NCI-H82 (cell line): ENCODE results near the gene SUFU.
"Not testable (repeated sequence)": the region's sequence is repeated elsewhere in the genome, so short reads cannot be mapped to it uniquely, and the experiment has no call there.

Experiments used
- DNase-seq: peaks from one replicate; lab custom pipeline; 2025; lab: John Stamatoyannopoulos, UW

SUFU gene

DNA sequence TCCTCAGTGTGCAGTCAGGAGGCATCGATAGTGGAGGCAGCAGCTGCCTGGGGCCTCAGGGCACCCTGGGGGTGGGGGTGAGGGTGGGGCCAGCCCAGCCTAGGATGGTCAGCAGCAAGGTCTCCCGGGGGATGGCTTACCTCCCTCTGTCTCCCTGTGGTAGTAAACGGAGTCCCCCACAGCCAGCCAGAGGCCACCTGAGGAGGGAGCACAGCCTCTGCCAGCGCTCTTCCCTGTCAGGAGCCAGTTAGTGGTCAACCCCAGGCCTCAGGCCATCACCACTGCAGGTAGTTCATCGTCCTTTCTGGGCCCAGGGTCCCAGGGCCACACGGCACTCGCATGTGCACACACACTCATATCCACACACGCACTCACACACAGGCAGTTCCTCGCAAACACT, 23.4 kb upstream of the SUFU start:
- DNase-seq = no peak

DNA sequence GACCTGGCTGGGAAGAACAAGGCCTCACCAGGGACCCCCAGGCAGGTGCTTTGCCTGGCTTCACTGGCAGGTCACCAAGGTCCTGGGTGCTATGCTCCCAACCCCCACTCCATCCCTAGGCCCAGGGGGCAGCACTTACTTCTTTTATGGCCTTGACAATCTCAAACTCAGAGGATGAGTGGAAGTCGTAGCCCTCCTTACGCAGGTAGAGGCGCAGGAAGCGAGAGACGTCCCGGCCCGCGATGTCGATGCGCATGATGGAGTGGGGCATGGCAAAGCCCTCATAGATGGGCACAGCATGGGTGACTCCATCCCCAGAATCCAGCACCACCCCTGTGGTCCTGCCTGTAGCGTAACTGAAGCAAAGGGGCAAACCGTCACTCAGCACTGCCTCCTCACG, 19.8 kb upstream of the SUFU start:
- DNase-seq = no peak

DNA sequence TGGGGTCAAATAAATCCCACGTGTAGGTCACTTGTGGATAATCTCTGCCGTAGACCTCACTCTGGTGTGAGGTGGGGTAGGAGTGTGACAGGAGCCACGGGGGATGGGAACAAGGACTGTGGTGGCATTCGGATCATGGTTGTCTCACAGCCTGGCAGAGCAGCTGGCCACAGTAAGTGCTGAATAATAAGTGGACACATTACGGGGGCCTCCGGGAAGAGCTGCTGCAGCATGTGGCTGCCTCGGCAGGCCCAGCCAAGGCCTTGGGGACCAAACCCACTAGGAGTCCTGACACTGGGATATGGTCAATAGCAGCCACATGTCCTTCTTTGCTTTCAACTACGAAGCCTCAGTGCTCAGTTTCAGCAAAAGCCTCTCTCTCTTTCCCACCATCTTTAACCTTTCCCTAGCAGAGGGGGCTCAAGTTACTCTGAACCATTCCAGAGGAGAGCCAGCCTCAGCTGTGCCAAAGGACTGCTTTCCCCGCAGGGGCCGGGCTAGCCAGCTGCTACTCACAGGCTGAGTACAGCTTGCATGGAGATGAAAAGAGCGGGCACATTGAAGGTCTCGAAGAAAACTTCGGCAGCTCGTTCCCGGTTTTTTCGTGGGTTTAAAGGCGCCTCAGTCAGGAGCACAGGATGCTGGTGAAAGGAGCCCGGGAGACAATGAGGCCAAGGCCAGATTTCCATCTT, 18.5 kb upstream of the SUFU start:
- no peak for DNase-seq

DNA sequence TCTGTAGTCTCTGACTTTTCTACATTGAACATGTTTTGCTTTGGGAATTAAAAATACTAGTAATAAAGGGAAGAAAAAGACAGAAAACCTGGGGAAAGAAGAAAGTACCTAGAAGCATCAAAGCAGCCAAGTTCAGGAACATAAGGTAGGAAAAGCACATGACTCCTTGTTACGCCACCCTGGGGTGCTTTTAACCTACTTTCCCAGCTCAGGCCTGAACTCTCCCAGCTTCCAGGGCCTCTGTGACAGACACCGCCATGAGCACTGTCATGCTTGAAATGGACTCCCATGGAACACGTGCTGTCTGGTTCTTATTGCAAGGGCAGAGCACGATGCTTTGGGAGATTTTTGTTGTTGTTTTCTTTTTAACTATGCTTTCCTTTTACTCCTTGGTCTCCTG, 12.6 kb upstream of the SUFU start:
- no peak for DNase-seq

DNA sequence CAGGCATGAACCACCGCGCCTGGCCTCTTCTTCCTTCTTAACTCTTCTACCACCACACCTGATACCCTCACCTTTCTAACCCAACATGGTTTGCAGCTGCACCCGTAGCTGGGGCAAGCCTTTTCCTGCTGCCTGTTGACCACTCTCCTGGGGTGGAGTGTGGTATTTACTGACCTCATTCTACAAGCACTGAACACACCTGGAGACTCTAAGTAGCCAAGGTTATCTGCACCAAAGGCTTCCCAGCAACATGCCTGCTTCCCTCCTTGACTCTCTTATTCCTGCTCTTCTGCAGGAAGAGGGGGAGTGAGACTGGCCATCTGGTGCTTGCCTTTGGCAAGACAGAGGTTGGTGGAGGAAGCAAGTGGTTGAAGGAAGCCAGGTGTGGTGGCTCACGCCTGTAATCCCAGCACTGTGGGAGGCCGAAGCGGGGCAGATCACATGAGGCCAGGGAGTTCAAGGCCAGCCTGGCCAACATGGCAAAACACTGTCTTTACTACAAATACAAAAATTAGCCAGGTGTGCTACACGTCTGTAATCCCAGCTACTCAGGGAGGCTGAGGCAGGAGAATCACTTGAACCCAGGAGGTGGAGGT, 11.3 kb upstream of the SUFU start:
- DNase-seq = no peak

DNA sequence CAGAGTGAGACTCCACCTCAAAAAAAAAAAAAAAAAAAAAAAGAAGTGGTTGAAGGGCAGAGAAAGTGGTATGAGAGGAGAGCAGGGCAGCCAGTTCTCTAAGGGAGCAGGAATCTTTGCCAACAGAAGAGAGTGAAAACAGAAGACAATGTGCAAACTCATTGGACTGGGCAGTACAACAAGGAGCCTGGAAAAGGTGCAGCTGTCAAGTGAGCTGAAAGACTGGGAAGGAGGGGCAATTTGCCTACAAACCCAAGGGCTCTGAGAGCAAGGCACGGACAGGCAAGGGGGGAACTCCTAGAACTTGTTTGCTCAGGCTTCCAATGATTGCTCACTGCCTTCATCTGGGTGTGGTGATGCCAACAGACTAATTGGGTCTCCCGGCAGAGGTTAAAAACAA, 10.8 kb upstream of the SUFU start:
- no peak for DNase-seq

DNA sequence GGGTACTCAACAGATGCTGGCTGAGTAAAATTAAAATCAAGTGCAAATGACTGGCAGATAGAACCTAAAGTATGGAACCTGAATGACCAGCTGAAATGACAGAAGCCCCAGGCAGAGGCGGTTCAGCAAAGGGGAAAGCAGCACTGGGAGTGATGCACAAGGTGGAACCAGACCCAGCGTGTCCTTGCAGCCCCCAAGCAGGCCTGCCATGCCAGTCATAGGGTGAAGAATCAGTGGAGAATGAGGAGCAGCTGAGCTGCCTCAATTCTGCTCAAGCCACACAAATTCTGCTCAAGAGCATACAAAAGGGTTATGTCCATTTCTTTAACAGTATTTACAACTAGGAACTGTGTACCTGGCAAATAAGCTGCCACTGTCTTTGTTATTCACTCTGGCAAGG, 10.0 kb upstream of the SUFU start:
- DNase-seq = no peak

DNA sequence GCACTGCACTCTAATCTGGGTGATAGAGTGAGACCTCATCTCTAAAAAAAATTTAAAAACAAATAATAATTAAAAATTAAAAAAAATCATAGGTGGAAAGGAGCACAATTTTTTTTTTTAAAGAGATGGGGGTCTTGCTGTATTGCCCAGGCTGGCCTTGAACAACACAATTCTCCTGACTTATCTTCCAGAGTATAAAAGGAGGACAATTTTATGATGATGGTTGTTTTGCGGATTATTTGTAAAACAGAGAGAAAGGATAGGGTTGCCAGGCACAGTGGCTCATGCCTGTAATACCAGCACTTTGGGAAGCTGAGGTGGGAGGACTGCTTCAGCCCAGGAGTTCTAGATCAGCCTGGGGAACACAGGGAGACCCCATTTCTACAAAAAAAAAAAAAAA, 6.2 kb upstream of the SUFU start:
- no peak for DNase-seq

DNA sequence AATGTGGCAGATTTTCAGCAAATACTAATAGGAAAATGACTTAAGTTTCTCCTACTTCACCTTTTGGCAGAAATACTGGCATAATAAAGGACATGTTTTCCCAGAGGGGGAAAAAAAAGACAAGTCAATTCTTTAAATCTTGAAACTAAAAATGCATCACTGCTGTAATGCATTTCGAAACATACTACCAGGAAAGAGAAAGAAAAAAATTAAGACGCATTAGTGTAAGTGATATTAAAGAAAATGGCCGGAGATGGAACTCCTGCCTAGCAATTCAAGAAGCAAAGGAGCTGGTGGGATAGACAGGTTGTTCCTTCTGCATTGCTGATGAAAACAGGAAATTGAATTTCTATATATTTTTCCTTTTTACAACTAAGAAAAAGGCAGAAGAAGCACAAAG, 4.4 kb upstream of the SUFU start:
- DNase-seq = no peak

DNA sequence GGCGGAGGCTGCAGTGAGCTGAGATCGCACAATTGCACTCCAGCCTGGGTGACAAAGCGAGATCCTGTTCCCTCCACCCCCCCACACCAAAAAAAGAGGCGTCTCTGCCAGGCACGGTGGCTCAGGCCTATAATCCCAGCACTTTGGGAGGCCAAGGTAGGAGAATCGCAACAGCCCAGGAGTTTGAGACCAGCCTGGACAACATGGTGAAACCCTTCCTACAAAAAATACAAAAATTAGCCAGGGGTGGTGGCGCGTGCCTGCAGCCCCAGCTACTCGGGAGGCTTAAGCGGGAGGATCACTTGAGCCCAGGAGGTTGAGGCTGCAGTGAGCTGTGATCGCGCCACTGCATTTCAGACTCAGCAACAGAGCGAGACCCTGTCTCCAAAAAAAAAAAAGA, 3.1 kb upstream of the SUFU start:
- DNase-seq = not testable (repeated sequence)

DNA sequence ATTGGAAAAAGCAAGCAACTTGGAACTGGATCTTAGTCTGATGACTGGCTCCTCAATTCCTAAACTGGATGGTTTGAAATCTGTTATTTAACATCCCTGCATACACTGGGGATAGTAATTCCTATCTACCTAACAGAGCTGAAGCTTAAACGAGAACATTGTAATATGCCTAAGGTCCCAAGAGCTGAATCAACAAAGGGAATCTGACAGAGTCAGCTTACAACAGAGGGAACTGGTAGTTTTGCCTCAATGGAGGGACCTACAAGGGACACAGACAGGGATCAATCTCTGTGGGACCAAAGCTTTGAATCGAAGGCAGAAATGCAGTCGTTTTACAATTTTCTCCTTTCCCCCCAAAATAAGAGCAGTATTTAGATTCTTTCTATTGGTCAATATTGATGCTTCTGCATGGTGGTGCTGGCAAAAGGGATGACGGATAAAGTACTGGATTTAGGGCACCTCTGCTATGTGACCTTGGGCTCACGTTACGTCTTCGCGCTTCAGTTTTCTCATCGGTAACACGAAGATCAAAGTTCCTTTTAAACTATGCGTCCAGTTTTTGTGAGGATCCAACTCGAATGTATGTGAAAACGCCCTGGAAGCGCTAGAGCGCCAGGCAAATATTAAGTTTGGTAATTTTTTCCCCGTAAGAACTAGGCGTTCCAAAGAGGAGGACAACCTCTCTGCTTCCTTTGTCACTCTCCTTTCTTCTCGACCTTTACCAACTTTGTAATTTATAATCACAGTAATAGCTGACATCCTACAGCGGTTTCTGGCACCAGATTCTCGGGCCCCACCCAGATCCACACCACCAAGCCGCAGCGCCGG, 2.4 kb upstream of the SUFU start:
- DNase-seq = peak; percentile 38

DNA sequence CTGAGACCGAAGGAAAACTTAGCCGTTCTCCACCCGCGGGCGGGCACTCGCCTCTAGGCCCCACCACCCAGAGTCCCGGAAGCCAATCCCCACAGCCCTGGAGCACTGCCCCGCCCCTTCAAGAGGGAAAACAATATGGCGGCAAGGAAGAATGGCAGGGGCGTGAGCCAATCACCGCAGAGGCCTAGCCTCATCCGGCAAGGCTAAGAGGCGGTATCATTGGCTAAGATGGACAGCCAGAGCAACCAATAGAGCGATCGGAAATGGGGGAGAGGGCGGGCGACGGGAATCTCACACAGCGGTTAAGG, 1.8 kb upstream of the SUFU start:
- peak; percentile 99 for DNase-seq

DNA sequence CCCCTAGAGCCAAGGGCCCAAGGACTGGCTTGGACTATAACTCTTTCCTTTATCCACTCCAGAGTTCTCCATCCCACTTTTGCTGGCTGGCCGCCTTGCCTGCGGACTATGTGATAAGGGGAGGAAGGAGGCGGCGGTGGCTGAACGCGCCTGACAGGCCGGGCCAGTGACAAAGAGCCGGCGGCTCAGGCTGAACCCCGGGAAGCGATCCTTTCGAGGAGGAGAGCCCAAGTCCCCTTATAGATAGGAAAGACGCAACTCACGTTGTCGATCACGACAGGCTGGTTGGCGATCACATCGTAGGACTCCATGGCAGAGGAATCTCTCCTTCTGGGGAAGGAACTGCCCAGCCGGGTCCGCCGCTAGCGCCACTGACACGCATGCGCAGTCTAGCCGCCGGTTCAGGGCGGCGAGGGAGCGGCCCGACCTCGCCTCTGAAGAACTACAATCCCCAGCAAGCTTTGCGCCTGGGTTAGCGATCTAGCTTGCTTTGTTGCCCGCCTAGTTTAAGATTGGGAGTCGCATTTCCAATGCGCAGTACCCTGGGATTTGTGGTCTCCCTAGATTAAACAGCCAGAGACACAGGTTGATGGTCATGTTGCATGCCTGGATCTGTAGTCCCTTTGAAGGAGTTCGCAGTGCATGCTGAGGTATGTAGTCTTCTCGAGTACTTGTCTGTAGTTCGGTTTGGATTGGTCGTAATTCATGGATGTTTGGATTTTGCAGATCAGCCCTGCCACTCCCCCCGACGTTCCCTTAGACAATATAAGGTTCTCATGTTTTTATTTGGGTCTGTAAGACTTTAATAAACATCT, 1.2 kb upstream of the SUFU start, which contains the start of gene ACTR1A:
TSS of gene ACTR1A (minus strand) at position 376 of the 815 bp plus-strand sequence. CDS start at position 311, 65 bp downstream.
- peak; percentile 99 for DNase-seq

DNA sequence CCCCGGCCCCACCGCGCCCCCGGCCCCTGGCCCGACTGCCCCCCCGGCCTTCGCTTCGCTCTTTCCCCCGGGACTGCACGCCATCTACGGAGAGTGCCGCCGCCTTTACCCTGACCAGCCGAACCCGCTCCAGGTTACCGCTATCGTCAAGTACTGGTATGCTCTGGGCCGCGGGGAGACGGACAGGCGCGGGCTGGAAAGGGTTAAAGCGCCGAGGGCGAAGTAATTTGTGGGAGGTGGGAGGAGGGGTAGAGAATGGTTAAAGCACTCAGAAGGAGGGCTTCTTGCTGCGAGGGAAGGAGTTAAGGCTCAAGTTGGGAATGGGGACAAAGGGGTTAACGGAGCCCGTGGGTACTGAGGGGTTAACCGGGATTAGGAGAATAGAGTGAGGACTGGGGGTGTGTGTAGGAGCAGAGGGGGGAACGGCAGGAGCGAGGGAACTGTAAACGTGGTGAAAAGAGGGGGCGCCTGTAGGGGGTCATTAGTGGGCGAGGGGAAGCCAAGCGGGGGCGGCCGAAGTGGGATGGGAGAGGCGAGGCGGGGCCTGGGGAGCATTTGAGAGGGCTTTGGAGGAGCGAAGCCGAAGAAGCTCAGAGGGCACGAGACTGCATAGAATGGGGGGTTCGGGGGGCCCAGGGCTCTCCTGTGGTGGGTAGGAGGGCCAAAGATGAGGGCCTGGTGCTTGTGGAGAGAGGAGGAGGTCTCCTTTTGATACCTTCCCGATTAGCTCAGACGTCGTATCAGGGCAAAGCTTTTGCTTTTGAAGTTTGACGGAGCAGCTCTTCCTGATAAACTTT, 605 bp downstream of the SUFU start:
- peak; percentile 51 for DNase-seq

DNA sequence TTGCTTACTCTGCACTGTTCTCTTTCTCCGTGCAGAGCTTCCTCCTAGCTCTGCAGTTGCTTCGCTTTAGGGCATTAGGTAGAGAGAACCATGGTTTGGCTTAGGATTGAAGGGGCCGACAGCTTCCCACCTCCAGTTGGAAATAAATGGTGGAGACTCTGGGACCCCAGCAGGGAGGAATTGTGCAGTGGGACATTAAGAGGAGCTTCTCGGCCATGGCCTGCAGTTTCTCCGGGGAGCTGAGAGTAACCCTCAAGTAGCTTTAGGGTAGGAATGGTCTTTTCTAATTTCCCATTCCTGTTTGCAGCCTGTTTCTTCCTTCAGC, 1.2 kb downstream of the SUFU start:
- DNase-seq = no peak

DNA sequence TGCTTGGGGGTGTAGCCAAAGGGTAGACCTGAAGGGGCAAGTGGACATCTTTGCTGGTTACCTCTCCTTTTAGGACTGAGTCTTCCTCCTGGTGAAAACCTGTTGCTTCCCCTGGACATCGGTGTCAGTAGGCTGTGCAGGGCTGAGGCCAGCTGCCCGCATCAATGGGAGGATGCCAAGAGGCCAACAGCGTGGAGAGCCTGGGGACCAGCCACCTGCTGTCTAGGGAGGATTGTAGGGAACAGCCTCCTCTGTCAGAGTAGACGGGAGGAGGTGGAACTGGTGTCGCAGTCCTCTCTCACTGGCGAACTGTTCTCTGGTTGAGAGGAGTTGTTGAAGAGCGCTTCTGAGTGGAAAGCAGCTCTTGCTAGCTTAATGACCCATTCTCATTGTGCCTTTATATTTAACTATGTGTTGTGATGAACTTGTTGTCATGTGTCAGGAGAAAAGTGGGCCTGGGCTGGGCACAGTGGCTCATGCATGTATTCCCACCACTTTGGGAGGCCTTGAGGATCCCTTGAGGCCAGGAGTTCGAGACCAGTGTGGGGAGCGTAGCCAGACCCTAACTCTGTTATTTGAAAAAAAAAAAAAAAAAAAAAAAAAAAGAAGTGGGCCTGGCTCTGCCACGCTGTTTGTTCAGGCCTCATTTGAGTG, 1.8 kb downstream of the SUFU start:
- DNase-seq = no peak

DNA sequence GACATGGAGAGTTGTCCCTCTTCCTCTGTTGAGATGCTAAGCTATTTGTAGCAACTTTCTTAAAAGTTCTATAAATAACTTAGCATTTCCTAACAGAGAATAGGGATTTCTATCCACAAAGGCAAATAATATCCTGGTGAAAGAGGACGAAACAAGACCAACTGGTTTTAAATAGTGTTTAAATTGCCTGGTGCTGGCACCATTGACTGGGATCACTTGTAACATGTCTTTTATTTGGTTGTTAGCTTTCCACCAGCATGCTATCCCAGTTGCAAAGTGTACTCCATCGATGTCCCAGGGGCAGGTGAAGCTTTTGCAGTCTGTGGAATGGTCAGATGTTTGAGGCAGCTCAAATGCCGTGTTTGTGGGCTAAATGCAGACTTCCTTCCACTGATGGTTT, 3.7 kb downstream of the SUFU start:
- no peak for DNase-seq

DNA sequence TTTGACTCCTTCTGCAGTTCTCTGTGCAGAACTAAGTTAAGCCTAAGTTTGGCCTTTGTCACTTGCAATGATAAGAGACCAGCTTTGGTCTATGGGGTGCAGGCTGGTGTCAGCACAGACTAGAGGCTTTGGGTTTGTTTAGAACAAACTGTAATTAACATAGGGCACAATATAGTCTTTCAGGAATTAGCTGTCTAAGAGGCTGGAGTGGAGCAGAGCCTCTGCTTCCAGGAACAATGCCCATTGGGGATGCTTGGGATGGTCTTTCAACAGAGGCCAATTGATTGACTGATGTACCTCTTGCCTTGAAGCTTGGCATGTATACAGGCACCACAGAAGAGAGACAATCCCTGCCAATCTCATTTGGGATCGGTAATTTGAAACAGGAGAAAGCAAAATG, 4.7 kb downstream of the SUFU start:
- DNase-seq = no peak

DNA sequence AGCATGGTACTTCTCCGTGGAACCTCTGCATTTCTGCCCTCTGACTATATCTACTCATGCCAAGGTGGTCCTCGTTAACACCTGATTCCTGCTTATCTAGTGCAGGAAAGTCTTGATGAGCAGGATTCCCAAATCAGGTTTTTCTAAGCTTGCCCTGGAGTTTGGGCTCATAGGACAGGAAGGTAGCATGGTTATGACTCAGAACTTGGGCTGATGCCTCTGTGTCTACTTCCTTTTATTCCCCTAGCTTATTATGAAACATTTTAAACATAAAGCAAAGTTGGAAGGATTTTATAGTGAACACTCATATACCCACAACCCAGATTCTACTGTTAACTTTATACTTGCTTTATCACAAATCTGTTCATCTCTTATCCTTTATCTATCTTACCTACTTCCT, 5.6 kb downstream of the SUFU start:
- no peak for DNase-seq

DNA sequence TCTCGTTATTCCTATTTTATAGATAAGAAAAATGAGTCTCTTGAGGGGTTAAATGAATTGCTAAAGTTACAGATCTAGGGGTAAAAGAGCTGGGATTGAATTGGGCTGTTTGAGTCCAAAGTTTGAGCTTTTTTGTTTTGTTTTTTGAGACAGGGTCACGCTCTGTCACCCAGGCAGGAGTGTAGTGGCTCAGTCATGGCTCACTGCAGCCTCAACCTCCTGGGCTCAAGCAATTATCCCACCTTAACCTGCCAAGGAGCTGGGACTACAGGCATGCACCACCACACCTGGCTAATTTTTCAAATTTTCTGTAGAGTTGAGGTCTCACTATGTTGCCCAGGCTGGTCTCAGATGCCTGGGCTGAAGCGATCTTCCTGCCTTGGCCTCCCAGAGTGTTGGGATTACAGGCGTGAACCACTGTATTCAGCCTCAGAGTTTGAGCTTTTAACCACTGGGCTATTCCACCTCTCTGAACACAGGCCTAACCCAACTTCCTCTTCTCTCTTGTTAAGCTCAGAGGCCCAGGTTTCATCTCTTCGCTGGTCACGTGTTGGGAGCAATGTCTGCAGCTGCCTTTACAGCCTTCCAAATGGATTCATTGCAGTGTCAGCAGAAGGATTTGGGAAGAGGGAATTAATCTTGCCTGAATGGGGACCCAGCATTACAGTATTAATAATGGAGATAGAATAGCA, 8.0 kb downstream of the SUFU start:
- DNase-seq = no peak
